GM18951 (cell line): ENCODE results near the gene FAM107B.

Experiments used
- POLR2A ChIP-seq: IDR thresholded peaks from 4 replicates; pipeline ENCODE4 v1.6.1; 2011; ENCODE audit warnings: mild to moderate bottlenecking; ENCODE audit not compliant: insufficient read length, insufficient read depth; ENCODE audit errors: extremely low read depth
- in situ Hi-C: fragments of 300-500 bp; cut with MboI; formaldehyde crosslinking; loops from one replicate; pipeline ENCODE4 v1.12.0; 2022; ENCODE audit warnings: low sequenced_read_pairs, mixed read lengths, inconsistent platforms; ENCODE audit not compliant: unreplicated experiment

Gene FAM107B

DNA sequence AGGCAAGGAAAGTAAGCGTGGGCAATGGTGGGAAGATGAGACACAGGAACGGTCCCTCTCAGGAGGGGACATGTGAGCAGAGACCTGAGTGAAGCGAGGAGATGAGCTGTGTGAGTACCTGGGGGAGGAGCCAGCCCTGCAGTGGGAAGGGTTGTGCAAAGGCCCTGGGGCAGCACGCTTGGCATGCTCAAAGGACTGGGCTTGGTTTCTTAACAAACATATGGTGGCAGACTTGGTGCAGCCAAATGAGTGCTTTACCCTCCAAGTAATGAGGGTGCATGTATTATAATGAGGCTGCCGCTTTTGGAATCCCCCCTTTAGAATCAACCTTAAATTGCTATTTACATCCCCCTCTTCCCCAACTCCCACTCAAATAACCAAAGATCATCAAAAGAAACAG, 291.3 kb downstream of the FAM107B start:
- in situ Hi-C loops: no loop called here
- TF ChIP-seq POLR2A: no peak

DNA sequence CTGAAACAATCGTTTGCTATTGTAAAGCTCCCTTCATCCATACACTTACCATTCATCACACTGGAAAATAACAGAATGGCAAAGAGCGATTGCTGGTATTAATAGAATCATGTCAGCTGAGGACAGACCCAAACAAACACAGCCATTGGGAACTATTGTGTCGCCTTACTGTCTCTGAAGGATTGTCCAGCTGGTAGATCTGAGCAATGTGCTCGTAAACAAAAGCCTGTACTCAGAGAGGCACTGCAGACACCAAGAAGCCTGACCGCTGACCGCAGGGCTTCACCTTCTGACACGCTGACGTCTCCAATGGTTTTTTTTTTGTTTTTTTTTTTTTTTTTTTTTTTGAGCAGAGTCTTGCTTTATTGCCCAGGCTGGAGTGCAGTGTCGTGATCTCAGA, 292.9 kb downstream of the FAM107B start:
- in situ Hi-C loops: no loop called here
- no peak for TF ChIP-seq POLR2A

DNA sequence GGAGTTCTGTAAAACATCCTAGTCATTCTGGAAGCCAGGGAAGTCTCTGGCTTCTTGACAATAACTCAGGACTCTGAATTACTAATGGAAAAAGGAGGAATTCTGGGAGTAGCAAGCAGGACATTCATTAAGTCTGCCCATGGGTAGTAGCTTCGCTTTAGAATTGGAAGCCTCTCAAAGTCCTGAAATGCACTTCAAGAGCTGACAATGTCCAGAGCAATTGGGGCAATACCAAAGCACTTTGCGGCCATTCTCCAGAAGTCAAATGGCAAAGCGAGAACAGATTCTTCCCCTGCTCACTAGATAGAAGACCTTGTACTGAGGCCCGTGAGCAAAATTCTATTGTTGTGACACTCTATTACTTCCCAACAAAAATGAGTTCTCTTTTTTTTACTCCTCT, 293.7 kb downstream of the FAM107B start:
- TF ChIP-seq POLR2A: no peak
- in situ Hi-C loops: no loop called here

DNA sequence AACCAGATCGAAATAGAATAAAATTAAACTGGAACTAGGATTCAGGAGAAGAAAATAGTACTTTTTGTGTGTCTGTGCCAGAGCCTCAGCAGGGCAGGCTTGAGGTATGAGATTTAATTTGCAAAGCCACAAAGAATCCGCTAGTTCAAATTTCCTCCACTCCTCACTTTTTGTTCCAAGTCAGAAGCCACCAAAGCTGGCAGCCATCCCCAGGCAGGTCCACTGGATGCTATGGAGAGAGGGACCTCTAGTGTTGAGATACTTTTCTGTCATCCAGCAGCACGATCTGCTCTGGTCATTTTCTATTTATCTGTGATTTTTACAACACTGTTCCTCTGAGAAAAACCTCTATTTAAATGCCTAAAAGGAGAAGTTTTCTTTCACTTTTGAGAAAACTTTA, 296.1 kb downstream of the FAM107B start:
- in situ Hi-C loops: no loop called here
- no peak for TF ChIP-seq POLR2A

DNA sequence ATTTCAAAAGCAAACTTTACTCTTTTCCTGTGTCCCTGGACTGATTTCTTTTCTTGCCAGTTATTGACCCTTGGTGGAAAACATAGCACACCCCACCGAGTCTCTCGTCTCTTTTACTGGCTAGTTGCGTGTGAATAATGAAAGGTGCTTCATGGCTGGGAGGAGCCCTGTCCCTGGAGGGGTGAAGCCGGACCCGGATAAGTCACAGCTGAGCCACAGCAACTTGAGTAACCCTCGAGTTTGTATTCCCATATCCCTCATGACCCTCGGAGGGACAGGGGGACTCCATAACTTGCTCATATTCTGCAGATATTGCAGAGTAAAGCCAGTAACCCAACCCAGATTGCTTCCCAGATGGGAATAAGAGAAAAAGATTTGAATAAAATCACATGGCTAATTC, 296.5 kb downstream of the FAM107B start:
- in situ Hi-C loops: no loop called here
- TF ChIP-seq POLR2A: no peak

DNA sequence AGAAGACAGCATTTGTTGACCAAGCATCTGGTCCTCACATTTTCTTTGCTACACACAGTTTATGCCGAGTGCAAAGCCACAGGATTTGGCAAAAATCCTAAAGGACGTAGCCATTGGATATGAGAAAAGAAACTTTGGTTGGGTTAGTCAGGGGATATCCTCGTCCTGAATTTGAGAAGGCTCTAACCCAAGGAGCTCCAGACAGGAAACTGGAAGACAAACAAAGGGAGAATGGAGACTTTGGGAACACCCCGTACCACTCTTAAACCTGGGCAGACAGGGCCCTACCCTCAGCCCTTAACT, 297.3 kb downstream of the FAM107B start:
- TF ChIP-seq POLR2A: no peak
- in situ Hi-C loops: no loop called here

DNA sequence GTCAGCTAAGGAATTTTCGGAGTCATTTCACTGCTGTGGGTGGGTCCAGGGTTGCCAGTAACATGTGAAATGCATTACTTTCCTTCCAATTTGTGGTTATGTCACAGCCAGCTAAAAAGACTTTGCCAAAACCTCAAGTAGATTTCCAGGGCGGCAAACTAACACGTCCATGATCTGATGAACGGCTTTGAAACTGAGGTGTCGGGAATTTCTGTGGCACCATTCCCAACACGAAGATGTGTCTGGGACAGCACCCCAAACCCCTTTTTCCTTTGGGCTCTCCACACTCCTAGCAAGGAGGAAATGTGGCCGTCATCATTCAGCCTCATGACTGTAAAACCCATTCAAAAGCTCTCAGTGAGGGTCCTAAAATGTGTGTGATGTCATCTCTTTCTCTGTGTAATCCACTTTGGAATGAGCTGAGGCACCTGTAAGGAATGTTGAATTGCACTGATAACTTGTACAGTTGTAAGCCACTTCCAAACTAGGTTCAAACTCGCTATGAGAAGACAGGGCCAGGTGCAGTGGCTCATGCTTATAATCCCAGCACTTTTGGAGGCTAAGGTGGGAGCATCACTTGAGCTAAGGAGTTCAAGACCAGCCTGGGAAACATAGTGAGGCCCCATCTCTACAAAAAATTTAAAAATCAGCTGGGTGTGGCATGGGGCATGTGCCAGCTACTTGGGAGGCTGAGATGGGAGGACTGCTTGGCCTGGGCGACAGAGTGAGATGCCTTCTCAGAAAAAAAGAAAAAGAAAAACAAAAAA, 297.9 kb downstream of the FAM107B start:
- in situ Hi-C loops: no loop called here
- no peak for TF ChIP-seq POLR2A

DNA sequence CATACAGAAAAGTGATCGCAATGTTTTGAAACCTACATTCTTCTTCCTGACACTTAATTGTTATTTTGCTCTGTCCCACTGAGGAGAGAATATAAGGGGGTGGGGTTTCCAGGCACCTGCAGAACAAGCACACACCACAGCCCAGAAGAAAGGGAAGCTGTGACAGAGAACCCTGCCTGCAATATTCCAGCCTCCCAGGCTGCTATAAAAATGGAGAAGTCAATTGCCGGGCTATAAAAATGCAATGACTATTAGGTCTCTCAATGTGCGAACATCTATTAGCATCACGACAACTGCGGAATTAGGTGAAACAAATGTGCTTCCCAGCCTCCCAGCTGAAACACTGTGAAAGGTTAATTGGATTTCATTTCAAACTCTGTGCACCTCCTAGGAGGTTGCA, 298.7 kb downstream of the FAM107B start:
- no peak for TF ChIP-seq POLR2A
- in situ Hi-C loops: no loop called here

DNA sequence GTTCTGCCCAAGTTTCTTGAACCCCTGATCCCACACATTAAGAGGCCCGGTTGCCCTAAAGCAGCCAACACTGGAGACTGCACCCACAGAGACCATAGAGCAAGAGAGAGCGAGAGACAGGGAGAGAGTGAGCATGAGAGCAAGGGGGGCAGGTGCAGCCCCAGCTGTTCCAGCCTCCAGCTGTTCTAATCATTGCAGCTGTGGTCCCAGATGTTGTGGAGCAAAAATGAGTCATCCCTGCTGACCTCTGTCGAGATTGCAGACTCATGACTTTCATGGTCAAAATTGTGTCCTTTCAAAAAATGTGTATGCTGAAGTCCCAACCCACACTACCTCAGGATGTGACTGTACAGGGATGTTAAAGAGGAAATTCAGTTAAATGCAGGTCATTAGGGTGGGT, 300.0 kb downstream of the FAM107B start:
- in situ Hi-C loops: no loop called here
- no peak for TF ChIP-seq POLR2A

DNA sequence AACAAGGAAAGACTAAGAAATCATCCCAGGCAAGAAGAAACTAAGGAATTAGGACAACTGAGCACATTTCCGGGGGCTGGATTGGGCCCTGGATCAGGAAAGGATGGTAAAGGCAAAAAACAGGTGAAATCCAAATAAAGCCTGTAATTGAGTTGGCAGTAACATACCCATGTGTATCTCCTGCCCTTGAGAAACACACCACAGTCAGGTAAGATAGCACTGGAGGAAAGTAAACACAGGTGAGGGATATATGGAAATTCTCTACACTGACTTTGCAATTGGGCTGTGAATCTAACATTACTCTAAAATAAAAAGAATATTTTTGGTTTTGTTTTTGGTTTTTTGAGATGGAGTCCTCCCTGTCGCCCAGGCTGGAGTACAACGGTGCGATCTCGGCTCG, 303.8 kb downstream of the FAM107B start:
- no peak for TF ChIP-seq POLR2A
- in situ Hi-C loops: no loop called here

DNA sequence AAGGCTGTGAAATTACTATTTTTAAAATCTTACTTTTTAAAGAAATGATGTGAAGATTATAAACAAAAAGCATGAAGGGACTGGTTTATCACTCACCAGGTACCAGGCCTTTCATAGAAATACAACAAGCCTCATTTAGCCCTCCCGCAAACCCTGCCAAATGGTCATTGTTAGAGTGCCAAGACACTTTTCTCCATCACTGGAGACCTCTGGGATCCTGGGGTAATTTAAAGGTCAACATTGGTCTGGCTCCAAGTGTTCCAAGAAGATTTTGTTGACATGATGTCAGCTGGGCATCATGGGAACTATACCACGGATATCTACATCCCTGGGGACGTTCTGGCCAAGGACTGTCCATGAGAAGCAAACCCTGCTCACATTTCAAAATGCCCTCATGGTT, 306.0 kb downstream of the FAM107B start:
- in situ Hi-C loops: no loop called here
- TF ChIP-seq POLR2A: no peak
